ENCODE results near the gene ZNF425.

- TF ChIP-seq FOXP2 (optimal IDR thresholded peaks at IDR 0.05; ENCODE audit: control extremely low read depth, extremely low read length, insufficient read depth), result no peak
- TF ChIP-seq EZH2 (IDR thresholded peaks at IDR 0.05), result no peak
- no peak for TF ChIP-seq POLR2AphosphoS5 (IDR thresholded peaks at IDR 0.05; ENCODE audit: borderline replicate concordance, low read depth, low read length)
Measured at GRCh38 chr7:149103424-149103823, 22.7 kb downstream of the ZNF425 start.
